ENCODE data around the gene MACROD2. TPM values are rescaled to one million over a fixed set of nuclear protein-coding genes. Genes with fewer than 3 reads are reported as not detected.

MACROD2 gene
- total RNA-seq, 4 donors from 2014 or later: 4.0 to 14.1 (median 10.4) TPM

DNA sequence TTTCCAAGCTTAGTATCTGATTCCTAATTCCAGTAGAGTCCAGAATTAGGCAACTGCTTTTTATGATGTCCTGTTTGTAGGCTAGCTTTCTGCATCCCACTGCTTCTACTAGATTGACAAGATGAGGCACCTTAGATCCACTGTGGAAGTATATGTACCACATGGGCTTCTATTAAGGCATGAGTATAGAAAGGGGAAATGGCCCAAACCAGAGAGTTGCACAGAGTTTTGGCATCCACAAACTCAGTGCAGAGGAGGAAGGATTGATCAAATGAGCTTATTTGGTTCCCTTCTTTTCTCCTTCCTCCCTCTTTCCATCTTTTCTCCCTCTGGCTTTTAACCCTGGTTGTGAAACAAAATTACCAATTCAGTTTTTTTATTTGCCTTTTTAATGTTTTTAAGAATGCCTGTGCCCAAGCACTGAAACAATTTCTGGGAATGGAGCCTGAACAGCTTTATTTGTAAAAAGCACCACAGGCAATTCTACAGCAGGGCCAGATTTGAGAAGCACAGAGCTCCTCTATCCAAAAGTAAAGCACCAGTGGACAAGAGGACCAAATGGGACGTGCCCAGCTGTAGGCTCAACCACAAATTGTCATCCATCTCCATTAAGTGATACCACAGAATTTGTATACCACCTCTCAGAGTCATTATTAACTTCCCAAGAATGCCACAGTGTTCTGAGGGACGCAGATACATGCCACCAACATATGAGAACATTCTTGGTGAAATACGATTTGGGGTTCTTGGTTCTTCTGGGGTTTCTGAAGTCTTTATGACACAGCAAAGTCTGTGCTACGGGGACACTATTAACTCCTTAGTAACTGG is 1608.9 kb downstream of the MACROD2 start:
- H3K36me3 ChIP-seq: no peaks in the 10 kb centered on the region
- H3K4me3 ChIP-seq: no peak overlapping the region
- 50 to 57% methylated on average over 4 of the region's 4 CpGs for WGBS, 2 donors
- DNase-seq (ENCODE audit: low spot score in 2 of 2): no peak
- peaks cover 0 to 7% (median 0%) of the 10 kb centered on the region in 4 donors for H3K4me1 ChIP-seq
- TF ChIP-seq, protein P1, sequence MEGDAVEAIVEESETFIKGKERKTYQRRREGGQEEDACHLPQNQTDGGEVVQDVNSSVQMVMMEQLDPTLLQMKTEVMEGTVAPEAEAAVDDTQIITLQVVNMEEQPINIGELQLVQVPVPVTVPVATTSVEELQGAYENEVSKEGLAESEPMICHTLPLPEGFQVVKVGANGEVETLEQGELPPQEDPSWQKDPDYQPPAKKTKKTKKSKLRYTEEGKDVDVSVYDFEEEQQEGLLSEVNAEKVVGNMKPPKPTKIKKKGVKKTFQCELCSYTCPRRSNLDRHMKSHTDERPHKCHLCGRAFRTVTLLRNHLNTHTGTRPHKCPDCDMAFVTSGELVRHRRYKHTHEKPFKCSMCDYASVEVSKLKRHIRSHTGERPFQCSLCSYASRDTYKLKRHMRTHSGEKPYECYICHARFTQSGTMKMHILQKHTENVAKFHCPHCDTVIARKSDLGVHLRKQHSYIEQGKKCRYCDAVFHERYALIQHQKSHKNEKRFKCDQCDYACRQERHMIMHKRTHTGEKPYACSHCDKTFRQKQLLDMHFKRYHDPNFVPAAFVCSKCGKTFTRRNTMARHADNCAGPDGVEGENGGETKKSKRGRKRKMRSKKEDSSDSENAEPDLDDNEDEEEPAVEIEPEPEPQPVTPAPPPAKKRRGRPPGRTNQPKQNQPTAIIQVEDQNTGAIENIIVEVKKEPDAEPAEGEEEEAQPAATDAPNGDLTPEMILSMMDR (IDR thresholded peaks at IDR 0.05): no peak
- TF ChIP-seq EP300 (IDR thresholded peaks at IDR 0.05): no peak
- TF ChIP-seq POLR2A (IDR thresholded peaks at IDR 0.05): no peak
- no peaks in the 10 kb centered on the region for H3K9me3 ChIP-seq
- no peaks in the 10 kb centered on the region for H3K27me3 ChIP-seq
- no peak overlapping the region for H3K27ac ChIP-seq

DNA sequence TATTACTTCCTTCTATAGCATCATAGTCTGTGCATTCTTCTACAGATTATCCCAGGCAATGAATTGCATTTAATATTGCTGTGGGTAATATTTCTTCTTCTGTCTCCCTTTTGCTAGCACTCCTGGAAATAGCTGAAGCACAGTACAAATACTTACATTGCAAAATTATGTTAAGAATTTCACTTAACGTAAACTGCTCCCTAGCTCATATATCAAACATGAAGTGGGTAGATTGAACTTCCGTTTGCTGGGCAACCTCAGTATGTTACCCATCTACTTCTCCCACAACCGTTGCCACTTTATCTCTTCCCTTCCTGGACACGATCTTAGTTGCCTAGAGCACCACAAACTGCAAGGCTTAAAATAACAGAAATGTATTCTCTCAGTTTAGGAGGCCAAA is 1614.6 kb downstream of the MACROD2 start:
- 74 to 84% methylated on average over 4 of the region's 4 CpGs for WGBS, 2 donors
- Histone ChIP-seq H3K4me1 (peaks cover 0 to 24% (median 6%) of the 10 kb centered on the region in 4 donors), H3K27ac (no peak overlapping the region), H3K9me3 (no peaks in the 10 kb centered on the region), H3K4me3 (no peak overlapping the region), H3K27me3 (no peaks in the 10 kb centered on the region), H3K36me3 (no peaks in the 10 kb centered on the region)
- DNase-seq (ENCODE audit: low spot score in 2 of 2): no peak
- TF ChIP-seq, protein P1 (IDR thresholded peaks at IDR 0.05): no peak
- no peak for TF ChIP-seq POLR2A (IDR thresholded peaks at IDR 0.05)
- TF ChIP-seq EP300 (IDR thresholded peaks at IDR 0.05): no peak

DNA sequence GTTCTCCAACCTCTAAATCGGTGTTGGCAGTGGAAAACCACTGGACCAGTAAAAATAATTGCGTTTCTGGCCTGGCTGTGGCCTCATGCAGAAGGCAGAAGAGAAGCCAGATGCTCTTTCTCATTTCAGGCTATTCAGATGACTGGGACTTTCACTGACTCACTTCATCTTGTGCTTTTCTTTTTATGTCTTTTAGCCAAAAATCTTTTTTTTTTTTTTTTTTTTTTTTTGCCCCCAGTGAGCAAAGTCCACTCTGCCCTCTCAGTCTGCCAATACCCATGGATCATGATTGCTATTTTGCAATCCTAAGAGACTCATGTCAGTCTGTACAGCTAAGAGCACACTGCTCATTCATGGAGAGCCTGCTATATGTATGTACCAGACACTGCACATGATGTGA is 1615.5 kb downstream of the MACROD2 start:
- WGBS, 2 donors: 85 to 94% methylated on average over 2 of the region's 2 CpGs

DNA sequence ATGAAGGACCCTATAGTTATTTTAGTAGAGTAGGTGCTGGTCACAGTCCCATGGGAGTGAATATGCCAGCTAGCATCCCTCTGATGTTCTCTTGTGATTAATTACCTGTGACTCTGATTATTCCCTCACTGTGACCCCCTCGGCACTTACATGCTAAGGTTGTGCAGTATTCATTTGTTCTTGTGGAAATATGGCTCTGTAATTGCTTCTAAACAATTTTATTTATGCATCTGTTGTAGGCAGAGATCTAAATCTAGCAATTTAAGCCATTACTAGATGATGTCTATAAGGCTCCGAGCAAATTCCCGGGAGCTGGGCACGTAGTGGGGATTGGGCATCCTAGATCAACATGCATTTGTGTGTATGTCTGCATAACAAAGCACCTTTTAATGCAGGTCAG is 1616.2 kb downstream of the MACROD2 start:
- H3K9me3 ChIP-seq: no peaks in the 10 kb centered on the region
- no peaks in the 10 kb centered on the region for H3K27me3 ChIP-seq
- 96% methylated on average over 4 of the region's 4 CpGs for WGBS, 2 donors
- H3K36me3 ChIP-seq: no peaks in the 10 kb centered on the region
- no peak overlapping the region for H3K4me3 ChIP-seq
- no peak for DNase-seq (ENCODE audit: low spot score in 2 of 2)
- peaks cover 0 to 26% (median 6%) of the 10 kb centered on the region in 4 donors for H3K4me1 ChIP-seq
- TF ChIP-seq, protein P1 (IDR thresholded peaks at IDR 0.05): no peak
- no peak for TF ChIP-seq POLR2A (IDR thresholded peaks at IDR 0.05)
- TF ChIP-seq EP300 (IDR thresholded peaks at IDR 0.05): no peak
- H3K27ac ChIP-seq: no peak overlapping the region

More for the DNA sequence above, 1615.5 kb downstream of the MACROD2 start:
- DNase-seq (ENCODE audit: low spot score in 2 of 2): no peak
- Histone ChIP-seq H3K36me3 (no peaks in the 10 kb centered on the region), H3K9me3 (no peaks in the 10 kb centered on the region), H3K4me1 (peaks cover 0 to 26% (median 6%) of the 10 kb centered on the region in 4 donors), H3K27ac (no peak overlapping the region), H3K4me3 (no peak overlapping the region), H3K27me3 (no peaks in the 10 kb centered on the region)
- TF ChIP-seq EP300 (IDR thresholded peaks at IDR 0.05) (no peak), POLR2A (IDR thresholded peaks at IDR 0.05) (no peak)
- TF ChIP-seq, protein P1 (IDR thresholded peaks at IDR 0.05): no peak

DNA sequence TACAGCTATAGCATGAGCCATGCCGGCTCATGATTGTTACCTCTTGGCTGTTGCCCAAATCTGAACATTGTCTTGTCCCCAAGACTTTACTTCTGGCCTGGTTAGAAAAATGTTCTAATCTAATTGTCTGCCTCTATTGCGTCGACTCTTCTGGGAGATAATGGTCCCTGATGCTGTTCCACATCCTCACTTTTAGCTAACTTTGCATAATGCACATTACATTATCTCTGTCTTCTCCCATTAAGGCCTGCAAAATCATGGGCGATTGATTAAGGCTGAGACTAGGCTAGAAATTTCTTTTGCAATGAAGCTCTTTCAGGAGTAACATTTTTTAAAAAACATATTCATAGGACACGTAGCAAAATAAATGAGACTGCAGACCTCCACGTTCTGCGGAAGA is 1616.9 kb downstream of the MACROD2 start:
- DNase-seq (ENCODE audit: low spot score in 2 of 2): no peak
- Histone ChIP-seq H3K27ac (no peak overlapping the region), H3K36me3 (no peaks in the 10 kb centered on the region), H3K27me3 (no peaks in the 10 kb centered on the region), H3K4me3 (no peak overlapping the region), H3K4me1 (peaks cover 0 to 26% (median 6%) of the 10 kb centered on the region in 4 donors), H3K9me3 (no peaks in the 10 kb centered on the region)
- 68 to 75% methylated on average over 7 of the region's 7 CpGs for WGBS, 2 donors
- TF ChIP-seq, protein P1 (IDR thresholded peaks at IDR 0.05): no peak
- TF ChIP-seq POLR2A (IDR thresholded peaks at IDR 0.05) (no peak), EP300 (IDR thresholded peaks at IDR 0.05) (no peak)

All from tibial nerve (tissue), 4 donors.